Endothelial cell of umbilical vein (primary cell): ENCODE data around the gene RESP18.

ENCODE experiments used
- EZH2 ChIP-seq: IDR thresholded peaks from 2 replicates; pipeline ENCODE4 v1.6.1; 2012; ENCODE audit warnings: borderline replicate concordance, low read depth, mild to moderate bottlenecking, moderate library complexity, low read length, inconsistent platforms; ENCODE audit not compliant: severe bottlenecking
- FOS ChIP-seq: IDR thresholded peaks from 2 replicates; pipeline ENCODE4 v1.6.1; 2011; ENCODE audit warnings: mild to moderate bottlenecking, low read length, moderate library complexity, borderline replicate concordance; ENCODE audit not compliant: insufficient read depth
- GATA2 ChIP-seq: IDR thresholded peaks from 2 replicates; pipeline ENCODE4 v1.7.0; 2011; ENCODE audit warnings: low read depth, mild to moderate bottlenecking, moderate library complexity, mixed read lengths, low read length; ENCODE audit not compliant: insufficient read length, insufficient read depth
- JUN ChIP-seq: IDR thresholded peaks from 2 replicates; pipeline ENCODE4 v1.6.1; 2011; ENCODE audit warnings: borderline replicate concordance, low read depth; ENCODE audit not compliant: insufficient read length, insufficient read depth
- MYC ChIP-seq: IDR thresholded peaks from one replicate; pipeline ENCODE4 v1.6.1; 2011; ENCODE audit warnings: mild to moderate bottlenecking, low read depth, low read length
- POLR2A ChIP-seq: IDR thresholded peaks from 2 replicates; pipeline ENCODE4 v1.6.1; 2012; ENCODE audit warnings: low read depth, mild to moderate bottlenecking, control low read depth, low read length
- POLR2AphosphoS5 ChIP-seq: IDR thresholded peaks from 2 replicates; pipeline ENCODE4 v1.6.1; 2012; ENCODE audit warnings: low read depth, mild to moderate bottlenecking, control low read depth, low read length, moderate library complexity; ENCODE audit not compliant: insufficient read depth
- TF ChIP-seq, protein P1 (sequence below), 2 donors: IDR thresholded peaks; 1 replicate in 1 of 2; 2 replicates in 1 of 2; pipeline ENCODE4 v1.5.1; 2011; ENCODE audit warnings: low read length in 2 of 2, mild to moderate bottlenecking in 2 of 2, moderate library complexity in 2 of 2, control low read depth in 1 of 2, inconsistent platforms in 1 of 2, low read depth in 1 of 2; ENCODE audit not compliant: insufficient read depth in 1 of 2; ENCODE audit errors: extremely low read depth in 1 of 2
- TF ChIP-seq, protein P2 (sequence below): IDR thresholded peaks from 2 replicates; pipeline ENCODE4 v1.6.1; 2011; ENCODE audit not compliant: insufficient read depth, insufficient read length

DNA sequence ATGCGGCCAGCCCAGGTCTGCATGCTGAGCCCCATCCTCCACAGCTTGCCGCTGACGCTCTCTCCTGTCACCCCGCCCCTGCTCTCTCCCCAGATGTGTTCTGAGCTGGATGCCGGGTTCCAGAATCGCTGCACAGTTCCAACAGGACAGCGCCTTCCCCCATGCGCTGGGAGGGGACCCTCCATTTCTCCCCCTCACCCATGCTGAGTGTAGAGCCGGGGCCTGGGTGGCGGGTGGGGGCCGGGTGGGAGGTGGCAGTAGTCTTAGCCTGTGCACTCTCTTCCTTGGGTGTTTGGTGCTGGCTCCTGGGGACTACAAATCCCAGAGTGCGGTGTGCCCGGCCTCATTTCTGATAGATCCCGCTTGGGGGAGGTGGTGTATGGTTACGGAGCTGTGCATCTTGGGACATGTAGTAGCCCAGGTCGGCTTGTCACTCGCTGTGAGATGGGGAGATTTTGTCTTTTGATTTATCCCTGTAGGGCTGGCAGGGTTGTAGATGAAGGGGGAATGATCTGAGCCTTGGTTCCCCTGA, 46.6 kb downstream of the RESP18 start:
- TF ChIP-seq, protein P1, sequence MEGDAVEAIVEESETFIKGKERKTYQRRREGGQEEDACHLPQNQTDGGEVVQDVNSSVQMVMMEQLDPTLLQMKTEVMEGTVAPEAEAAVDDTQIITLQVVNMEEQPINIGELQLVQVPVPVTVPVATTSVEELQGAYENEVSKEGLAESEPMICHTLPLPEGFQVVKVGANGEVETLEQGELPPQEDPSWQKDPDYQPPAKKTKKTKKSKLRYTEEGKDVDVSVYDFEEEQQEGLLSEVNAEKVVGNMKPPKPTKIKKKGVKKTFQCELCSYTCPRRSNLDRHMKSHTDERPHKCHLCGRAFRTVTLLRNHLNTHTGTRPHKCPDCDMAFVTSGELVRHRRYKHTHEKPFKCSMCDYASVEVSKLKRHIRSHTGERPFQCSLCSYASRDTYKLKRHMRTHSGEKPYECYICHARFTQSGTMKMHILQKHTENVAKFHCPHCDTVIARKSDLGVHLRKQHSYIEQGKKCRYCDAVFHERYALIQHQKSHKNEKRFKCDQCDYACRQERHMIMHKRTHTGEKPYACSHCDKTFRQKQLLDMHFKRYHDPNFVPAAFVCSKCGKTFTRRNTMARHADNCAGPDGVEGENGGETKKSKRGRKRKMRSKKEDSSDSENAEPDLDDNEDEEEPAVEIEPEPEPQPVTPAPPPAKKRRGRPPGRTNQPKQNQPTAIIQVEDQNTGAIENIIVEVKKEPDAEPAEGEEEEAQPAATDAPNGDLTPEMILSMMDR (IDR thresholded peaks at IDR 0.05; ENCODE audit: extremely low read depth in 1 of 2, insufficient read depth in 1 of 2, low read depth in 1 of 2, low read length in 2 of 2): no peak
- TF ChIP-seq POLR2A: no peak
- no peak for TF ChIP-seq FOS
- TF ChIP-seq EZH2: no peak
- TF ChIP-seq GATA2: no peak
- no peak for TF ChIP-seq POLR2AphosphoS5
- TF ChIP-seq, protein P2, sequence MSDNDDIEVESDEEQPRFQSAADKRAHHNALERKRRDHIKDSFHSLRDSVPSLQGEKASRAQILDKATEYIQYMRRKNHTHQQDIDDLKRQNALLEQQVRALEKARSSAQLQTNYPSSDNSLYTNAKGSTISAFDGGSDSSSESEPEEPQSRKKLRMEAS: no peak
- TF ChIP-seq MYC: no peak
- TF ChIP-seq JUN: no peak
